ENCODE results near the gene SLC6A19. TPM values are rescaled to one million over a fixed set of nuclear protein-coding genes. Genes with fewer than 3 reads are reported as not detected.

SLC6A19 gene
- total RNA-seq, 4 donors from 2014 or later = not detected

DNA sequence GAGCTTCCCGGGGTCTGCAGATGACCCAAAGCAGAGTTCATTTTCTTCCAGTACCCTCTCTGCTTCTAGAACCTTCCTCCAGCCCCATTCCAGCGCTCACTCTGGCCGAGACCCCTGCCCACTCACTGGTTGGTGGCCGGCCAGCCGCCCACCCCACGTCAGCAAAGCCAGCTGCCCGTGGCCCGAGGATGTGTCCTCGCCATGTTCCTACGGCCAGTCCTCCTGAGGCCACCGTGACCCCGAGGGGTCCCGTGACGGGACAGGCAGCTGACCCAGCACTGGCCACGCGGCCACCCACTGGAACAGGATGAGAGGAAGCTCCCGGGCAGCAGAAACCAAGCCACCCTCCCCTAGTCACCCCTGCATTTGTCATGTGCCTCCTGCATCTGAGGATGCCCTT lies 39.1 kb upstream of the SLC6A19 start:
- no peak for ATAC-seq (ENCODE audit: low FRiP score)
- TF ChIP-seq, protein P1, sequence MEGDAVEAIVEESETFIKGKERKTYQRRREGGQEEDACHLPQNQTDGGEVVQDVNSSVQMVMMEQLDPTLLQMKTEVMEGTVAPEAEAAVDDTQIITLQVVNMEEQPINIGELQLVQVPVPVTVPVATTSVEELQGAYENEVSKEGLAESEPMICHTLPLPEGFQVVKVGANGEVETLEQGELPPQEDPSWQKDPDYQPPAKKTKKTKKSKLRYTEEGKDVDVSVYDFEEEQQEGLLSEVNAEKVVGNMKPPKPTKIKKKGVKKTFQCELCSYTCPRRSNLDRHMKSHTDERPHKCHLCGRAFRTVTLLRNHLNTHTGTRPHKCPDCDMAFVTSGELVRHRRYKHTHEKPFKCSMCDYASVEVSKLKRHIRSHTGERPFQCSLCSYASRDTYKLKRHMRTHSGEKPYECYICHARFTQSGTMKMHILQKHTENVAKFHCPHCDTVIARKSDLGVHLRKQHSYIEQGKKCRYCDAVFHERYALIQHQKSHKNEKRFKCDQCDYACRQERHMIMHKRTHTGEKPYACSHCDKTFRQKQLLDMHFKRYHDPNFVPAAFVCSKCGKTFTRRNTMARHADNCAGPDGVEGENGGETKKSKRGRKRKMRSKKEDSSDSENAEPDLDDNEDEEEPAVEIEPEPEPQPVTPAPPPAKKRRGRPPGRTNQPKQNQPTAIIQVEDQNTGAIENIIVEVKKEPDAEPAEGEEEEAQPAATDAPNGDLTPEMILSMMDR (IDR thresholded peaks at IDR 0.05) = no peak
- DNase-seq (ENCODE audit: low spot score) = no peak

GRCh38 chr5:1162751-1163150 lies 38.6 kb upstream of the SLC6A19 start:
- TF ChIP-seq, protein P1 (IDR thresholded peaks at IDR 0.05) = no peak
- no peak for ATAC-seq (ENCODE audit: low FRiP score)
- DNase-seq (ENCODE audit: low spot score) = no peak

DNA sequence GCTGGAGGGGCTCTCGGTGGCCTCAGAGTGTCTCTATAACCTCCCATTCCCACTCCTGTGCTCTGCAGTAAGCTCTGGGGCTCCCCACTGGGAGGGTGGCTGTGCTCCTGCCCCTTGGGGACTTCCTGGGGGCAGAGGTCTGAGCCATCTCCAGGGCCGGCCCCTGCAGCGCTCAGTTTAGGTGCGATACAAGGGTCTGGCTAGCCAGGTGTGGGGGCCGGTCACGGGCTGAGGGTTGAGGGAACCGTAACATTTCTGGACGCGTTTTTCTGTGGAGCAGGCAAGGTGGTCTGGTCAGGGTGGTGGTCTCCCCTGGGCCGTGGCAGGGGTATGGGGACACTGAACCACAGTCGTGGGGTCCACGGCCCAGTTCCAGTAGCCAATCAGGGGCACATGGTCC lies 38.0 kb upstream of the SLC6A19 start:
- ATAC-seq (ENCODE audit: low FRiP score) (no peak), DNase-seq (ENCODE audit: low spot score) (no peak)
- TF ChIP-seq, protein P1 (IDR thresholded peaks at IDR 0.05) = no peak

GRCh38 chr5:1163879-1164278 lies 37.5 kb upstream of the SLC6A19 start:
- no peak for DNase-seq (ENCODE audit: low spot score)
- no peak for ATAC-seq (ENCODE audit: low FRiP score)
- TF ChIP-seq, protein P1 (IDR thresholded peaks at IDR 0.05) = no peak

GRCh38 chr5:1164696-1165630 lies 36.4 kb upstream of the SLC6A19 start:
- ATAC-seq (ENCODE audit: low FRiP score) = no peak
- TF ChIP-seq, protein P1 (IDR thresholded peaks at IDR 0.05) = no peak
- no peak for DNase-seq (ENCODE audit: low spot score)

- TF ChIP-seq, protein P1 (IDR thresholded peaks at IDR 0.05) = no peak
- no peak for ATAC-seq (ENCODE audit: low FRiP score)
- DNase-seq (ENCODE audit: low spot score) = no peak
These were observed 35.5 kb upstream of the SLC6A19 start for GRCh38 chr5:1165864-1166263.

- DNase-seq (ENCODE audit: low spot score) = no peak
- TF ChIP-seq, protein P1 (IDR thresholded peaks at IDR 0.05) = no peak
- ATAC-seq (ENCODE audit: low FRiP score) = no peak
These were observed 35.0 kb upstream of the SLC6A19 start for GRCh38 chr5:1166370-1166769.
